SU-DHL-6 (cell line): ENCODE measurements around the gene CDK7.
"Not testable (repeated sequence)": the region's sequence is repeated elsewhere in the genome, so short reads cannot be mapped to it uniquely, and the experiment has no call there.

ENCODE experiments used
- H2AFZ ChIP-seq: fragments of 200-600 bp; sonication (generic); 2 replicates; pipeline ENCODE4 v1.6.1; 2014; ENCODE audit warnings: low read depth, mild to moderate bottlenecking, moderate library complexity, mixed read lengths, antibody characterized with exemption, low read length; ENCODE audit not compliant: severe bottlenecking
- H3F3A ChIP-seq: fragments of 200-600 bp; shearing (Covaris generic); 2 replicates; pipeline ENCODE4 v1.6.0; 2016; ENCODE audit warnings: antibody characterized with exemption, mild to moderate bottlenecking; ENCODE audit not compliant: insufficient read depth
- H3K27ac ChIP-seq: fragments of 200-600 bp; sonication (generic); 2 replicates; pipeline ENCODE4 v1.5.1; 2016; ENCODE audit warnings: low read depth, mild to moderate bottlenecking, low read length, moderate library complexity, mixed read lengths
- H3K27me3 ChIP-seq: fragments of 200-600 bp; sonication (generic), shearing (Covaris generic); 2 replicates; pipeline ENCODE4 v1.6.0; 2014; ENCODE audit warnings: mild to moderate bottlenecking, low read length
- H3K36me3 ChIP-seq: fragments of 200-600 bp; sonication (generic); 2 replicates; pipeline ENCODE4 v1.6.1; 2014; ENCODE audit warnings: mild to moderate bottlenecking, low read length, mixed read lengths
- H3K4me2 ChIP-seq: fragments of 300-600, 200-600 bp; shearing (Covaris generic), sonication (generic); 2 replicates; pipeline ENCODE4 v1.6.0; 2014; ENCODE audit warnings: low read length, low read depth, mild to moderate bottlenecking; ENCODE audit not compliant: poor library complexity, severe bottlenecking
- H3K4me3 ChIP-seq: fragments of 200-600 bp; sonication (generic); 2 replicates; pipeline ENCODE4 v1.5.1; 2014; ENCODE audit warnings: antibody characterized with exemption, low read length, mild to moderate bottlenecking, mixed read lengths; ENCODE audit not compliant: insufficient read depth, poor library complexity, severe bottlenecking
- H3K79me2 ChIP-seq: fragments of 200-600 bp; sonication (generic); 2 replicates; pipeline ENCODE4 v1.6.1; 2014; ENCODE audit warnings: mild to moderate bottlenecking, low read length, moderate library complexity; ENCODE audit not compliant: insufficient read depth
- H3K9ac ChIP-seq: fragments of 200-600 bp; sonication (generic); 2 replicates; pipeline ENCODE4 v1.7.0; 2014; ENCODE audit warnings: mild to moderate bottlenecking, low read length
- H3K9me2 ChIP-seq: fragments of 200-600 bp; sonication (generic); replicated peaks from 2 replicates; pipeline ENCODE4 v1.6.1; 2014; ENCODE audit warnings: low read length; ENCODE audit not compliant: insufficient read depth
- H3K9me3 ChIP-seq: fragments of 200-600 bp; sonication (generic); 2 replicates; pipeline ENCODE4 v1.6.1; 2014; ENCODE audit warnings: low read length, mixed read lengths; ENCODE audit not compliant: insufficient read depth
- H4K20me1 ChIP-seq: fragments of 200-600 bp; sonication (generic); 2 replicates; pipeline ENCODE4 v1.6.1; 2014; ENCODE audit warnings: low read depth, mild to moderate bottlenecking, antibody characterized with exemption, low read length, moderate library complexity, mixed read lengths
- CTCF ChIP-seq: fragments of 200-600 bp; sonication (generic); IDR thresholded peaks from one replicate; pipeline ENCODE4 v1.5.1; 2017; ENCODE audit warnings: antibody characterized with exemption, mild to moderate bottlenecking, low read length, moderate library complexity; ENCODE audit not compliant: insufficient read depth, poor library complexity, severe bottlenecking
- EZH2phosphoT487 ChIP-seq: fragments of 200-600 bp; sonication (generic), shearing (Covaris generic); conservative IDR thresholded peaks from 2 replicates; pipeline ENCODE4 v1.6.1; 2018; ENCODE audit warnings: mild to moderate bottlenecking, antibody characterized with exemption, low read length, moderate library complexity, mixed read lengths

CDK7 gene

GRCh38 chr5:69250593-69250992 lies 15.9 kb downstream of the CDK7 start:
- Histone ChIP-seq H3K9me2 (no peaks in the 10 kb centered on the region), H3K27ac (no peak overlapping the region), H3K9me3 (no peaks in the 10 kb centered on the region), H3K27me3 (no peaks in the 10 kb centered on the region), H3K4me2 (no peak overlapping the region), H3F3A (no peaks in the 10 kb centered on the region), H3K4me3 (no peak overlapping the region), H3K9ac (no peak overlapping the region), H3K79me2 (peaks cover 61% of the 10 kb centered on the region), H3K36me3 (no peaks in the 10 kb centered on the region; the same call in 1 of the 2 replicates), H2AFZ (no peak overlapping the region), H4K20me1 (no peaks in the 10 kb centered on the region)
- TF ChIP-seq EZH2phosphoT487 (no peak), CTCF (no peak)

- Histone ChIP-seq H3K4me2 (no peak overlapping the region), H3K27ac (no peak overlapping the region), H3K9me2 (no peaks in the 10 kb centered on the region), H3F3A (no peaks in the 10 kb centered on the region), H3K9me3 (no peaks in the 10 kb centered on the region), H3K4me3 (no peak overlapping the region), H2AFZ (no peak overlapping the region), H4K20me1 (no peaks in the 10 kb centered on the region), H3K79me2 (peaks cover 43% of the 10 kb centered on the region), H3K27me3 (no peaks in the 10 kb centered on the region), H3K36me3 (no peaks in the 10 kb centered on the region; the same call in 1 of the 2 replicates), H3K9ac (no peak overlapping the region)
- TF ChIP-seq CTCF (no peak), EZH2phosphoT487 (no peak)
Observed at GRCh38 chr5:69252437-69252836, 17.8 kb downstream of the CDK7 start.

- H3F3A ChIP-seq, H3K27me3 ChIP-seq, H3K9ac ChIP-seq, H3K9me3 ChIP-seq, H3K27ac ChIP-seq, H2AFZ ChIP-seq, H3K36me3 ChIP-seq, H4K20me1 ChIP-seq, H3K9me2 ChIP-seq, H3K4me2 ChIP-seq, H3K4me3 ChIP-seq, H3K79me2 ChIP-seq: not testable (repeated sequence)
Observed at GRCh38 chr5:69255940-69256339, 21.3 kb downstream of the CDK7 start.

GRCh38 chr5:69257577-69257976 lies 22.9 kb downstream of the CDK7 start:
- Histone ChIP-seq H2AFZ (no peak overlapping the region), H3K27ac (no peak overlapping the region), H3K36me3 (peaks cover 6% of the 10 kb centered on the region; the same call in 1 of the 2 replicates), H3K79me2 (no peaks in the 10 kb centered on the region), H3K4me2 (no peak overlapping the region), H4K20me1 (no peaks in the 10 kb centered on the region), H3K27me3 (no peaks in the 10 kb centered on the region), H3K9ac (no peak overlapping the region), H3K9me3 (no peaks in the 10 kb centered on the region), H3K9me2 (no peaks in the 10 kb centered on the region), H3F3A (no peaks in the 10 kb centered on the region), H3K4me3 (no peak overlapping the region)
- TF ChIP-seq CTCF (no peak), EZH2phosphoT487 (no peak)
